Inferior parietal cortex (tissue), 1 donor: ENCODE measurements around the gene TMBIM1.

Experiments used
- DNase-seq: peaks from one replicate; pipeline ENCODE4 v3.0.0-alpha.2; 2016; ENCODE audit errors: extremely low spot score

TMBIM1 gene

DNA sequence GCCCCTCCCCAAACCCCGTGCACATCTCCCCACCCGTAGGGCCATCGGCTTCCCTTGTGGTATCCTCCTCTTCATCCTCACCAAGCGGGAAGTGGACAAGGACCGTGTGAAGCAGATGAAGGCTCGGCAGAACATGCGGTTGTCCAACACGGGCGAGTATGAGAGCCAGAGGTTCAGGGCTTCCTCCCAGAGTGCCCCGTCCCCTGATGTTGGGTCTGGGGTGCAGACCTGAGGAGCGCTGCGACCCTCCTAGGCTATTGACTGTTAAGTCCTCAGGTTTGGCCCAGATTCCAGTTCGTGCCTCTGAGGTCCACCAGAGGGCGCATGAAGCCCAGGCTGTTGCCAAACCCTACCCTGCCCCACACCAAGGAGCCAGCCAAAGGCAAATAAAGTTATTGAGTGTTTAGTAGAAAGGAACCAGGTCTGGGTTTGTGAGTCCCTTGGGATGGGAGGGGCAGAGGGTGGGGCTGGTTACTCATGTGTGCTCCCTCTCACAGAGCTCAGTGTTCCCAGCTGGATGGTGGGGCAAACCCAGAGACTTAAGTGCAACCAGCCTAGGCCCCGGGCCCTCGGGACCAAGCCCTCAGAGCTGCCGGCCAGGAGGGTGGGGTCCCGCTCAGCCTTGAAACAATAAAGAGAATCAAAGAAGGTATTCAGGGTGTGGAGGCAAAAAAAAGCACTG is 19.6 kb downstream of the TMBIM1 start:
- peak; percentile 86 for DNase-seq

DNA sequence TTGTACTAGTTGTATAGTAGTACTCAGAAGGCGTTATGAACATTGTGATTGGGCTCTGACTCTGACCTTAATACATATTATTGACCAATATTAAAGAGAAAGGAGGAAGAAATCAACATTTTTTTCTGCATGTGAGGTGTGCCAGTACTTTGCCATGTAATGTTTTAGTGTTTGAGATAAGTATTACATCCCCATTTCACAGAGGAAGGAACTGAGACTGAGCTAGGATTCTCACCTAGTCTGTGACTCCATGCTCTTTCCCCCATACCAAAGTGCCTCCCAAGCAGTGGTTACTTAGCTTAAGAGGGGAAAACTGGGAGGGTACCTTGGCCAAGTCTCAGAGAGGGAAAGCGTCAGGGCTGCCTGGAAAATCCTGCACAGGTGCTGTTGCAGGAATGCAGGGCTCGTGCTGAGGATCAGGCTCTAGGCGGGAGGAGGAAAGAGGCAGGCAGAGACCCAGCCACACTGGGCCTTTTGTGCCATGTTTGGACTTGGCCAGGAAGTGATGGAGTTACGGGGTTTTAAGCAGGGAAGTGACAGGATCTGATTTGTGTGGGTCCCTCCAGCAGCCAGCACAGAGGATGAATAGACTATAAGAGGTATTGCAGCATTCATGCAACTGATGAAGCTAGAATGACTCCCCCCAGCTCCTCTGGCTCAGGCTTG is 20.3 kb downstream of the TMBIM1 start:
- DNase-seq: no peak

DNA sequence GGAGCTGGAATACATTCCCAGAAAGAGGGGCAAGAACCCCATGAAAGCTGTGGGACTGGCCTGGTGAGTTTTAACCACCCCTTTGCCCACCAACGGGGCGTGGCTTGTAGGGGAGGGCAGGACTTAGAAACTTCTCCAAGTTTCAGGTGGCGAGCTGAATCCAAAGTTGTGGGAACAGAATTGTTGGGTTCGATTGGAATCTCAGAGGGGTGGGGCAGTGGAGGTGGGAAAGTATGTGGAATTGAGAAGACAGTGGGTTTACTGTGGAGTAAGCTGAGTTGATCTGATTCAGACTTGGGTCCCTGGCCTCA is 20.9 kb downstream of the TMBIM1 start:
- DNase-seq: no peak

DNA sequence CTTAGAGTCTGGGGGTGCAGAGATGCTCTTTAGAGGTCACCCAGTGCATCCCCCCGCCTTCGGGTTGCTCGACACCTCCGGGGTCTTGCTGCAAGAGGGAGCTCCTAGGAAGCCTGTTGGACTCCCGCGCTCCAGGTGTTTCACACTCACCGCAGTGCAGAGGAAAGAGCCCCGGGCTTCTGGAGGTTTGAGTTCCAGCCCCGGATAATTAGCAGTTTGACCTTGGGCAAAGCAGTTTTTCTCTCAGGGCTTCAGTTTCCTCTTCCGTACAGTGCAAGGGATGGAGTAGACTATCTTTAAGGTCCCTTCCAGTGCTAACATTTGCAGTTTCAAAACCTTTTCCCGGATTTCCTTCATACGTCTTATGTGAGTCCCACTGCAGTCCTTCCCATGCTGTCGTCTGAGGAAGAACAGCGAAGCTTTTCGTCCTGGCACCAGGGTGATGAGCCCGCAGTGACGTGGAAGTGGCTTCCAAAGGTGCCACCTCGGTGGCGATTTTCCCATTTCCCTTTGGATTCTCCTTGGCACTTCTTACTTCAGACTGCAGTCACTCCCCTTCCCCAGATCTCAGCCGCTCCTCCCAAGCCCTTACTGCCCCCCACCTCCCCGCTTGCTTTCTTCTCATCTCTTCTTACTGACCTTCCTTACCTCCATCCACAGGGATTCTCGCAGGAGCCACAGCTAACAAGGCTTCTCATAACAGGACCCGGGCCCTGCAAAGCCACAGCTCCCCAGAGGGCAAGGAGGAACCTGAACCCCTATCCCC is 21.4 kb downstream of the TMBIM1 start:
- no peak for DNase-seq

DNA sequence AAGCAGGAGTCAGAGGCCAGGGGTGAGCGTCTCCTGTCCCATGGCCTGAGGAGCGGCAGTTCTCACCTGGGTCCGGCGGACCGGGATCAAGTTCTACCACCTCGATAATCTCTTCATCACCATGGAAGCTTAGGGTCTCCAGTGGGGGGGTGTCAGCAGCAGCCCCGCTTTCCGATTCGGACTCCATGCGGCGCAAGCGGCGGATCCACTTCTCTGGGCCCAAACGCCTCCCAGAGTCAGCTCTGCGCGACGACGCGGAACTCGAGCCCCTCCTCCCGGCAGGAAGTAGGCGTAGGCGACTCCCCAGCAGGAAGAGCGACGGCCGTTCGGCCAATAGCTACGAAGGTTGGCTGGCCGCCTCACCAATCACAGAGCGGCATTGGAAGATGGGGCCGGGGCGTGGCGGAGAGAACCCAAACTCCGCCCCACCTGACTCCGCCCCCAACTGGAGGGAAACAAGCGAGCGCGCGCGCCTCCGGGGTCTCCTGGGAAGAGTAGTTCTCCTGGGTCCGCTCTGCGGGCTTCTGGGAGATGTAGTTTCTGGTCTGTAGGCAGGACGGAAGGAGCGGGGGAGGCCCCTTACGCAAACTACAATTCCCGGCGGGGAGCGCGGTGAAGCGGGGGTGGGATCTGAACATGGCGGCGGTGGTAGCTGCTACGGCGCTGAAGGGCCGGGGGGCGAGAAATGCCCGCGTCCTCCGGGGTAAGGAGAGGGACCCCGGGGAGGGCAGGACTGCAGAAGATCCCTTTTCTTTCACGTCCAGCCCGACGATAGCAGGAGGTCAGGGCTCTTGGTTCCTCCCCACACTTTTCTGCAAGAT is 22.2 kb downstream of the TMBIM1 start, which contains the start of the genes AAMP and PNKD:
TSS of gene AAMP (minus strand) at position 238 of the 821 bp plus-strand sequence. CDS start at position 187, 51 bp downstream.
TSS of gene PNKD (plus strand) at position 620 of the 821 bp plus-strand sequence. CDS start at position 637, 17 bp downstream.
- peak; percentile 99 for DNase-seq

DNA sequence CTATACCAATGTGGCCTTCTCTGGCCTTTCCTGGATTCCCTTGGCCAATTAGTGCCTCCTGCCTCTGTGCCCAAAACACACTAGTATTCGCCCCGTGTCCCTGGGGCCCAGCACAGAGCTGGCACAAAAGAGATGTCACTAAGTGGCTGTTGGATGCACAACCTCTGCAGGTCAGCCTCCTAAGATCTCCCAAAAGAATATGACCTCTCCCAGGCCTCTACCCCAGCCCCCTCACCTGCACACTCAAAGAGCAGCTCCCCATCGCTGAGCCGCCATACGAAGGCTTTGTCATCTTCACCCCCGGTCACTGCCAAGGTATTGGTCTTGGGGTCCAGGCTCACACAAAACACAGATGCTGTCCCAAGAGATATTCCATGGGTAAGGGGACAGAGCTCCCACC is 25.0 kb downstream of the TMBIM1 start:
- DNase-seq: no peak

DNA sequence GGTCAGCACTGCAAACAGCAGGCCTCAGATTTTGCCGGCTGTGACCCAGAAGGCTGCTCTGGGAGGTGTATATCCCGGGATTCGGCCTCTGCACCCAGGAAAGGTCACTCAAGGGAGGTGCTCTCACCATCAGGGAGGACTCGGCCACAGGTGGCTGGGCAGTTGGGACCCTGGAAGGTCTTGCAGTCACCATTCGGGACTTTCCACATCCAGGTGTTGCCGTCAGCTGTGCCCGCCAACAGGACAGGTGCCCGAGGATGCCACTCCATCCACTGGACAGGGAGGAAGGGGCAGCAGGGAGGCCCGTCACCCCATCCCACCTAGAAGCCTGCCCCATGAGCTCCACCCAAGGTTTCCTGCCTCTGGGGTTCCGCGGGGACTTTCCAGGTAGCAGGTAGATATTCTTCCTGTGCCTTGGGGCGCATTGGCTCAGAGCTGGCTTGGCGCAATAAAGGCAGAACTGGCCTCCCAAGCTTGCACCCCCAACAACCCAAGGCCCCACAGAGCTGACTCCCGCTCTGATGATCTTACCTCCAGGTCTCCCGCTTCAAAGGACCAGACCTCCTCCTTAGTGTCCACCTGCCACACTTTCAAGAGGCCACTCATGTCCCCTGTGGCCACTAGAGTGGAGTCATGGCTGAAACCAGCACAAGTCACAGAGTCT is 25.9 kb downstream of the TMBIM1 start:
- DNase-seq: no peak

DNA sequence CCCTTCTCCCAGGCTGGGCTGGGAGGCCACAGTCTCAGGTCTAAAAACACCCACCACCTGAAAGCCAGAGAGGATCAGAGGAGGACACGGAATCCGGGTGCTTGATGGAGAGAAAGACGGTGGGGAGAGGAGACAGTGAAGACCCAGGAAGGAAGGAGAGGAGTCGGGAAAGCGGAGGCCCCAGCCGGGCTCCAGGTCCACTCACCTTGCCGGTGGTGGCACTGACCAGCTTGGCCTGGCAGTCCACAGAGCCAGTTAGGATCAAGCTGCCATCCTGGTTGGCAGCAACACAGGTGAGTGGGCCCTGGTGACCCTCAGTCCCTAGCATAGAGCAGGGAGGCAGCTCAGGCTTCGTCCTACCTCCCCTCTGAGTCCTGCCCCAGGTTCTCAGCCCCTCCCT is 26.7 kb downstream of the TMBIM1 start:
- DNase-seq: no peak

DNA sequence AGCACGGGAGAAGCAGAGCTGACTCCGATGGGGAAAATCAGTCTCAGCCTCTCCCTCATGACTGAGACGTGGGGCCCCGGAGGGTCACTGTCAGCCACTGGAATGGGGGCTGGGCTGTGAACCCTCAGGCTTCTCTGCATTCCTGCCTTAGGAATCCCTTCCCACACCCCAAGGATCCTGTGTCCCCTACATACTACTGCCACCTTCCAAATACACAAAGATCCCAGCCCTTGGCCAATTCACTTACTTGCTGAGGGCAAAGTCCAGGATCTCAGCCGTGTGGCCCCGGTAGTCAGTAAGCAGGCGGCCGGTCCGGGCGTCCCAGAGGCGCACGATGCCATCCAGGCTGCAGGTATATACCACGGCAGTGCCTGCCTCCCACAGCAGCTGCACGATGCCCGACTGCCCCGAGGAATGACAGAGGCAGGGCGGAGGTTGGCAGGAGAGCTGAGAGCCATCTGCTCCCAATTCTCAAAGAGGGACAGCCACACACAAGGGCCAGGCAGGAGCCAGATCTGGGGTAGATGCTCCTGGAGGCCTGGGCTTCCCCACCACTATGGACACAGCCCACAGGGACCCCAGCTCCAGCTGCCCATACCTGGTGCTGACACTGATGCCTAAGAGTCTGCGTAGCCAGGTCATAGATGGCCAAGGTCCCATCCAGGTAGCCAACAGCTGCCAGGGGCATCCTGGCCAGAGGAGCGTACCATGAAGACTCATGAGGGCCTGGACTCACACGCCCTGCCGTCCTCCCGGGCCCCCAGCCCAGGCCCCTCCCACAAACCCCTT is 27.3 kb downstream of the TMBIM1 start:
- no peak for DNase-seq

DNA sequence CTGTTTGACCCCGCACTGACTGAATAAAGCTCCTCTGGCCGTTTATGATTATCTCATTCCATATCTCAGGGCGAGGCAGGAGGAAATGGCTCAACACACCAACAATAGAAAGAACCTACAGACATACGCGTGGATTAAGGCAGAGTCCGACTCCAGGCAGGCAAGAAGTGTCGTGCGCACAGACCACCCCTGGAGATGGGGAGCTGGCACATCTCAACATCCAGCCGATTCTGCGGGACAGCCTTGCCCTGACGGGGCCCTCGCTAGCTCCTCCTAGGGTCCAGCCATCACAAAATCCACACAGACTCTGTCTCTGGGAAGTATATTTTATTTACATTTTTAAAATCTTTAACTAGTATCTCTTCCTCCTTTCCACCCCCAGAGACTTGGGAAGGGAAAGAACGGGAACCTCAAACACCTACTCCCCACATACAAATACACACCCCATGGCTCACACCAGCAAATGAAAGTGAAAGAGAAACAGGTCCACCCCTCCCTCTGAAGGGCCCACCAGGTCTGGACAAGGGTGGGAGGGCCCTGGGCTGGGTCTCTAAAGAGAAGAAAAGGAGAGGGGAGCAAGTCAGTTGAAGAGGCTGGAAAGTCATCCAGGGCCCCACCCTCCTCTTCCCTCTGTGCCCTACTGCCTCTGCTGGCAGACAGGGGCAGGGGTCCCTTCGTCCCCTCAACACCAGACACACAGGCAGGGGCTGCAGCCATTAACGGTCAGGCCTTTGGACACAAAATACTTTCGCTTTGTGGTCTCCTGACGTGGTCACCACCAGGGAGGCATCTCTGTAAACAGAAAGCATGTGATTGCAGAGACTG is 28.3 kb downstream of the TMBIM1 start:
- no peak for DNase-seq

DNA sequence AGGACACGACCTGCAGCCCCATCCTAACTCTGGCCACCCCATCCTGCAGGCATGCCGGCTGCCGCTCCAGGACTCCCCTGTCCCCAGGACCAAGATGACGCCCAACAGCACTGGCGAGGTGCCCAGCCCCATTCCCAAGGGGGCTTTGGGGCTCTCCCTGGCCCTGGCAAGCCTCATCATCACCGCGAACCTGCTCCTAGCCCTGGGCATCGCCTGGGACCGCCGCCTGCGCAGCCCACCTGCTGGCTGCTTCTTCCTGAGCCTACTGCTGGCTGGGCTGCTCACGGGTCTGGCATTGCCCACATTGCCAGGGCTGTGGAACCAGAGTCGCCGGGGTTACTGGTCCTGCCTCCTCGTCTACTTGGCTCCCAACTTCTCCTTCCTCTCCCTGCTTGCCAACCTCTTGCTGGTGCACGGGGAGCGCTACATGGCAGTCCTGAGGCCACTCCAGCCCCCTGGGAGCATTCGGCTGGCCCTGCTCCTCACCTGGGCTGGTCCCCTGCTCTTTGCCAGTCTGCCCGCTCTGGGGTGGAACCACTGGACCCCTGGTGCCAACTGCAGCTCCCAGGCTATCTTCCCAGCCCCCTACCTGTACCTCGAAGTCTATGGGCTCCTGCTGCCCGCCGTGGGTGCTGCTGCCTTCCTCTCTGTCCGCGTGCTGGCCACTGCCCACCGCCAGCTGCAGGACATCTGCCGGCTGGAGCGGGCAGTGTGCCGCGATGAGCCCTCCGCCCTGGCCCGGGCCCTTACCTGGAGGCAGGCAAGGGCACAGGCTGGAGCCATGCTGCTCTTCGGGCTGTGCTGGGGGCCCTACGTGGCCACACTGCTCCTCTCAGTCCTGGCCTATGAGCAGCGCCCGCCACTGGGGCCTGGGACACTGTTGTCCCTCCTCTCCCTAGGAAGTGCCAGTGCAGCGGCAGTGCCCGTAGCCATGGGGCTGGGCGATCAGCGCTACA is 29.4 kb downstream of the TMBIM1 start:
- no peak for DNase-seq

DNA sequence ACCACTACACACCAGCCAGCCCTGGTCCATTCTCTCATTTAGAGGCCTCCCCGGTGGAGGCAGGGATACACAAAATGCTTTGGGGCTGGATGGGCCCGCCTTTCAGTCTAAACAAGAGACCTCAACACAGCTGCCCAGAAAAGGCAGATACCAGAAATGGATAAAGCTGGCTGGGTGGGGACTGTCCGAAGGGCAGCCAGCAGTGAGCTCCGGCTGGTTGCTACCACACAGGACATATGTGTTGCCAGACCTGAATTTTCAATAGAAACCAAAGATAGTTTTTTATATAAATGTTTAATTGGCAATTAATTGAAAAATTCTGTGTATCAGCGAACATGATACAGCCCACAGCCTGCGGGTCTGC is 30.1 kb downstream of the TMBIM1 start:
- DNase-seq: no peak

DNA sequence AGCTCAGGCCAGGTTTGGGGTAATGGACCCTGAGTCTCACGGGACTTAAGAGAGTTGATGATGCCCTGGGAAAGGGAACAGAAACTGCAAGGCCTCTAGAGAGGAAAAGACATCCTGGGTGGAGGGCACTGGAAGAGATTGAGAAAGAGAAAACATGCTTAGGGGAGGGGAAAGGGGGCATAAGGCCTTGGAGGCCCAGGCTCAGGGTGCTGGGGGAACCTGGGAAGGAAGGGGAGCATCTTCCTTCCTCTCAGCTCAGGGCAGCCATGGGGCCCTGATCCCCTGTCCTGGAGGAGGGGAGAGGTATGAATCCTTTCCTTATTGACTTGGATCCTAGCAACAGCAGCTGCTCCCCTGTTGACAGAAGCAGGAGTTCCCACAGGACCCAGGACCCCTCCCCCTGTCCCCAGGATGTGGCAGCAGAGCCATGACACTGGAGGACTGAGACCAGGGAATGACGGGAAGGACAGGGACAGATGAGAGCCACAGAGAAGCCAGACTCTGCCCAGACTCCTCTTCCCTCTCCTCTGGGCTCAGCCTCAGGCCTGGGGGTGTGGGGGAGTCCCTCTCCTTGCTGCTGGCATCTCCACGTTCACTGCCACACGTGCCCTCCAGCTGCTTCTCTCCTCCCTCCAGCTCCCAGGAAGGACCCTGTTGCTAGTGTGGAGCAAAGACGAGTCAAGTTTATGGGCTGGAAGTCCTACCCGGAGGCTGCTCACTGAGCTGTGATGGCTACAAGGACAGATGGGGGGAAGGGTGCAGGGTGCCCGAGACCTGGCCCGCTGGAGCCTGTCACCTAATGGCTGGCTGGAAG is 30.7 kb downstream of the TMBIM1 start:
- no peak for DNase-seq

DNA sequence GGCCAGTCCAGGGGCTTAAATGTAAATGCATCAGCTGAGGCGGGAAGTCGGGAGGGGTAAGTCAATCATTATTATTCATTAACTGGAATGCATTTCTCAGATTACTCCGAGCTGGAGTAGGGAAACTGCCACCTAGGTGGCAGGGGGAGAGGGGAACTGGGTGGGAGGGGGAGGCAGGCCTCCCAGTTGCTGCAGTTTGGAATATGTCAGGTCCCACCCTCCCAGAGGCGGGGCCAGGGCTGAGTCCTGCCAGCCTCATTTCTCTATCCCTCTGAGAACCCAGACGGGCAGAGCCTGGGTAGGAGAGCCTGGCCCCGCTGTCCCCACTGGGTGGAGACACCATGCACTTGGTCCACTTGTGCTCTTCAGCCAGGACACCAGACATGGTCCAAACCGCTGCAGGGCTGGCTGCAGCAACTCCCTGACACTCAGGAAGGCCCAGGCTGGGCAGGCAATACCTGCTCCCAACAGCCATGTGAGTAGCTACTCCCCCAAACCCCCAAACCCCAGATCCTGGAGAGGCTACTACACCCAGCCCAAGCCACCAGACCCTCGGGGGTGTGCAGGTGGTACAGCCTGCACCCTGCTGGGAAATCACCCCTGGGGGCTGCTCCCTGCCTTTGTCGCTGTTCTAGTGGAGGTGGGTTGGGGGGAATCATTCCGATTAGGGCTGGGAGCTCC is 31.4 kb downstream of the TMBIM1 start, which contains the start of gene GPBAR1:
TSS of gene GPBAR1 (plus strand) at position 274 of the 681 bp plus-strand sequence. CDS start 1,710 bp downstream, outside the sequence.
- DNase-seq: no peak

DNA sequence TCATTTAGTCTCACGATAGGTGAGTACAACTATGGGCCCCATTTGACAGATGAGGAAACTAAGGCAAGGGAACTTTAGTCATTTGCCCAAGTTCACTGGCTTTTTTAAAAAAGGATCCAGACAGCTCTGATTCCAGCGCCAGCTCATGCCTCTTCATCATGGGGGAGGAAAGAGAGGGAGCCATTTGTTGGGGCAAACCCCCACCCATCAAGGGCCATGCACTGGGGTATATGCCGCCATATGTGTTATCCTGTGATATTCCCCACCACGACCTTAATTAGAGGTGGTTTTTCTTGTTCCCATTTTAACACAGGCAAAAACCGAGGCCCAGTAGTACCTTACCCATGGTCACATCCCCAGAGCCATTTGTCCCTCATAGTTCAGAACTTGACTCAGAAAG is 32.1 kb downstream of the TMBIM1 start:
- DNase-seq: no peak

DNA sequence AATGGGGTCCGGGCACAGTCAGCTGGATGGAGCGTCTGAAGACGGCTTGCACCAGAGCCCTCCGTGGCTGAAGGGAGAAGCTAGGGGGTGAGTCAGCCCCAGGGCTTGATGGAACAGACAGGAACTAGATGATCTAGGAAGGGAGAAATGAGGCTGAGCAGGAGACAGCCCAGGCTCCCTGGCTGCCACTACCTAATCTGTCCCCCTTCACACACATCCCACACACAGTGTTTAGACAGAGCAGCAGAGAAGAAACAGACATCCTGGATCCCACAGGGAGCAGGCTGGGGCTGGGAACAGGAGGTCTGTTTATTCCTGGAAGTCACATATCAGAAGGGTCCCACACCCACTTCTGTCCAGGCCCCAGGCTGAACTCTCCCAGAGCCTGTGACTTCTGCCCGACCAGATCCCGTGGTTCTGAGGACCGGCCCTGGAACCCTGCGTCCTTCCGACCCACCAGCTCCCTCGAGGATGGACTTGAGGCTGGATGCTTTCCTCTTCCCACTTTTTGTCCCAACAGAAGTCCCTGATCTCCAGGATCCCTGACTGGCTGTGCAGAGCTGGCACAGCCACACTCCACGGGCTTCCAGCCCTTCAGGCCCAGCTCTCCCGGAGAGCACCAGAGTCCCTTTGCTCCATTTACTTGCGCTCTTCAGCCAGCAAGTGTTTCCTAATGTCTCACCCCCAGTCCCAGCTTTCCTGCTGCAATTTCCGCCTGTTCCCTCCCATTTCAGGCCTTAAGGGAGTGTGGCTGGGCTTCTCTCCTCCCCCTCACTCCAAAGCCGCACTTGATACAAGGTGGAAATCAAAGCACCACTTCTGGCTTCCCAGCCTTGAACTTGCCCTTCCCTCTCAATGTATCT is 33.0 kb downstream of the TMBIM1 start:
- DNase-seq: no peak
